ENCODE data around the gene LOXL3. TPM values are rescaled to one million over a fixed set of nuclear protein-coding genes. Genes with fewer than 3 reads are reported as not detected.

The LOXL3 gene
- total RNA-seq, 2 experiments from 2014 or later: 0.25 TPM; not detected in 1

DNA sequence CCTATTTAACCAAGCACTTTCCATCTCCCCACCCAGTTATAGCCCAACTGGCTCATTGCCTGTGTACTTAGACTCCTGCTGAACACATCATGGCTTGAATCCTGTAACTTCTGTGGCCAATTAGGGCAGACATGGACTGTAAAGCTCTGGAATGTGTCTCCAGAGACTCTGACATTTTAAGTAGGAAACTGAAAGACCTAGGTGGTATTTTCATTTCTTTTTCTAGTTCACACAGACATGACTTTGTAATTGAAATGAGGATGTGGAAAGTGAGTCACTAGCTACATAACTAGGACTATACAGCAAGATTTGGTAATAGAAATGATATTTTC lies 13.0 kb upstream of the LOXL3 start:
- no peak overlapping the region for H3K4me3 Mint-ChIP-seq
- no peaks in the 10 kb centered on the region for H3K4me1 Mint-ChIP-seq (ENCODE audit: low read depth)
- Histone ChIP-seq H3K36me3 (ENCODE audit: insufficient read depth, low read length) (no peaks in the 10 kb centered on the region), H3K4me1 (ENCODE audit: insufficient read depth, low read length) (no peaks in the 10 kb centered on the region), H3K4me3 (ENCODE audit: low read length) (no peak overlapping the region), H3K9me3 (ENCODE audit: control insufficient read depth in 1 of 2, insufficient read depth in 1 of 2, low read length in 2 of 2) (no peaks in the 10 kb centered on the region), H3K27ac (ENCODE audit: low read depth in 1 of 2, low read length in 2 of 2) (no peak overlapping the region), H3K27me3 (ENCODE audit: control insufficient read depth in 1 of 2, insufficient read depth in 2 of 2, low read length in 2 of 2) (peaks cover 0 to 4% of the 10 kb centered on the region in 2 experiments)
- no peaks in the 10 kb centered on the region for H3K9me3 Mint-ChIP-seq
- intact Hi-C loops (cut with DNase I, micrococcal nuclease): no loop called here
- ChIA-PET CTCF (no interaction called here), POLR2A (interaction anchor here (0.7 to 1.5 kb wide), 2 partner anchors 9 to 241 kb away, joined by 4 to 5 read pairs; no protein-coding TSS in a partner anchor)
- no peak overlapping the region for H3K27ac Mint-ChIP-seq
- no peak for ATAC-seq (ENCODE audit: poor library complexity)
- no peaks in the 10 kb centered on the region for H3K36me3 Mint-ChIP-seq (ENCODE audit: low read depth)
- TF ChIP-seq, protein P1, sequence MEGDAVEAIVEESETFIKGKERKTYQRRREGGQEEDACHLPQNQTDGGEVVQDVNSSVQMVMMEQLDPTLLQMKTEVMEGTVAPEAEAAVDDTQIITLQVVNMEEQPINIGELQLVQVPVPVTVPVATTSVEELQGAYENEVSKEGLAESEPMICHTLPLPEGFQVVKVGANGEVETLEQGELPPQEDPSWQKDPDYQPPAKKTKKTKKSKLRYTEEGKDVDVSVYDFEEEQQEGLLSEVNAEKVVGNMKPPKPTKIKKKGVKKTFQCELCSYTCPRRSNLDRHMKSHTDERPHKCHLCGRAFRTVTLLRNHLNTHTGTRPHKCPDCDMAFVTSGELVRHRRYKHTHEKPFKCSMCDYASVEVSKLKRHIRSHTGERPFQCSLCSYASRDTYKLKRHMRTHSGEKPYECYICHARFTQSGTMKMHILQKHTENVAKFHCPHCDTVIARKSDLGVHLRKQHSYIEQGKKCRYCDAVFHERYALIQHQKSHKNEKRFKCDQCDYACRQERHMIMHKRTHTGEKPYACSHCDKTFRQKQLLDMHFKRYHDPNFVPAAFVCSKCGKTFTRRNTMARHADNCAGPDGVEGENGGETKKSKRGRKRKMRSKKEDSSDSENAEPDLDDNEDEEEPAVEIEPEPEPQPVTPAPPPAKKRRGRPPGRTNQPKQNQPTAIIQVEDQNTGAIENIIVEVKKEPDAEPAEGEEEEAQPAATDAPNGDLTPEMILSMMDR (IDR thresholded peaks at IDR 0.05): no peak
- DNase-seq: no peak
- peaks cover 46% of the 10 kb centered on the region for H3K27me3 Mint-ChIP-seq

DNA sequence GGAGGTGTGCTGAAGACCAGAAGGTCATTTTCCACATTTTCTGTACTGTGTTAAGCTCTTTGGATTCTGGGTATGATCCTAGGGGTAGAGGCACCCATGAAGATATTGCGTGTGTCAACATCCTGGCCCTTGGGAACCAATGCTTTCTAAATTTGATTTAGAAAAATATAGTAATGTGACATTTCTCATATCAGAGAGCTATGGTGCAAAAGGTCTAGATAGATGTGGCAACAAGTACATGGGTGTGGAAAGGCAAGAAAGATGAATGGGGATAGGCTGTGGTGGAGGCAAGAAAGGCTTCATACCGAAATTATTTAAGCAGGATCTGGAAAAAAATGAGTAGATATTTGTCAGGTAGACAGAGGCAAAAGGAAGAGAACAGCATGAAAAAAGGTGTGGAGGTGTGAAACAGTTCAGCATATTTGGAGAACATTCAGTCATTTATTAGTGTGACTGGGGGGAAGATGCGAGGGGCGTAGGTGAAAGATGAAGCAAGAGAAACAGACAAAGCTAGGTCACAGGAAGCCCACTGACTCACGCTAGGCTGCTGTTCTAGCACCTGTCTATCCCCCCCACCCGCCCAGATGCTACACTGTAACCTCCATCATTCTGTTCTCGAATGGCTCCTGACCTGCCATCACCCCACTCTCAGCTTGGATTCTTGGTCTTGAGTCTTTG lies 12.5 kb upstream of the LOXL3 start:
- Histone ChIP-seq H3K9me3 (ENCODE audit: control insufficient read depth in 1 of 2, insufficient read depth in 1 of 2, low read length in 2 of 2) (no peaks in the 10 kb centered on the region), H3K27ac (ENCODE audit: low read depth in 1 of 2, low read length in 2 of 2) (no peak overlapping the region), H3K4me3 (ENCODE audit: low read length) (no peak overlapping the region), H3K27me3 (ENCODE audit: control insufficient read depth in 1 of 2, insufficient read depth in 2 of 2, low read length in 2 of 2) (peaks cover 0 to 4% of the 10 kb centered on the region in 2 experiments), H3K36me3 (ENCODE audit: insufficient read depth, low read length) (no peaks in the 10 kb centered on the region), H3K4me1 (ENCODE audit: insufficient read depth, low read length) (no peaks in the 10 kb centered on the region)
- Mint-ChIP-seq H3K27me3 (peaks cover 51% of the 10 kb centered on the region), H3K4me1 (ENCODE audit: low read depth) (no peaks in the 10 kb centered on the region), H3K4me3 (no peak overlapping the region), H3K36me3 (ENCODE audit: low read depth) (no peaks in the 10 kb centered on the region), H3K9me3 (no peaks in the 10 kb centered on the region), H3K27ac (no peak overlapping the region)
- POLR2A ChIA-PET: interaction anchor here (0.7 kb wide), 1 partner anchor 241 kb away, joined by 4 read pairs; no protein-coding TSS in a partner anchor
- intact Hi-C loops (cut with DNase I, micrococcal nuclease): no loop called here
- TF ChIP-seq, protein P1 (IDR thresholded peaks at IDR 0.05): no peak
- DNase-seq (no peak), ATAC-seq (ENCODE audit: poor library complexity) (no peak)
- CTCF ChIA-PET: no interaction called here

DNA sequence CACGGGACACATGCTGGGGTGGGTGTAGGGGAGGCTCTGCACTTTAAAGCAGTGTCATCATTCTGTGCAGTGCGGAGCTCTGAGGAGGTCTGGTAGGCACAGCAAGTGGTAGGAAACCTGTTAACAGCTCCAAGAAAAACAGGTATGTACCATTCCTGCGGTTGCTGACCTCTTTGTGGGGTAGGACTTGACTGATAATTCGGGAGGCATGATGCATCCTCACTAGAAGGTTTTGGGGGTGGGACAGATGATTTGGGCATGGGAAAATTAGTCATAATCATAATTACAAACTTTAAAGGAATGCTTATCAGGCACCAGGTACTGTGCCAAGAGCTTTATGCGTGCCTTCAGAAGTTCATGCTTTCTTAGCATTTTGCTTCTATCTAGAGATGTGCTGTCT lies 10.5 kb upstream of the LOXL3 start:
- Mint-ChIP-seq H3K36me3 (ENCODE audit: low read depth) (no peaks in the 10 kb centered on the region), H3K27me3 (peaks cover 58% of the 10 kb centered on the region), H3K27ac (no peak overlapping the region), H3K9me3 (no peaks in the 10 kb centered on the region), H3K4me3 (no peak overlapping the region), H3K4me1 (ENCODE audit: low read depth) (no peaks in the 10 kb centered on the region)
- Histone ChIP-seq H3K27me3 (ENCODE audit: control insufficient read depth in 1 of 2, insufficient read depth in 2 of 2, low read length in 2 of 2) (peaks cover 0 to 4% of the 10 kb centered on the region in 2 experiments), H3K36me3 (ENCODE audit: insufficient read depth, low read length) (no peaks in the 10 kb centered on the region), H3K4me1 (ENCODE audit: insufficient read depth, low read length) (no peaks in the 10 kb centered on the region), H3K9me3 (ENCODE audit: control insufficient read depth in 1 of 2, insufficient read depth in 1 of 2, low read length in 2 of 2) (no peaks in the 10 kb centered on the region), H3K27ac (ENCODE audit: low read depth in 1 of 2, low read length in 2 of 2) (no peak overlapping the region), H3K4me3 (ENCODE audit: low read length) (no peak overlapping the region)
- ATAC-seq (ENCODE audit: poor library complexity) (no peak), DNase-seq (no peak)
- intact Hi-C loops (cut with DNase I, micrococcal nuclease): no loop called here
- ChIA-PET CTCF (no interaction called here), POLR2A (no interaction called here)
- TF ChIP-seq, protein P1 (IDR thresholded peaks at IDR 0.05): no peak

All from CD4-positive, alpha-beta T cell (primary cell).